HCT116 (cell line): ENCODE results near the gene SIGLEC7. TPM values are rescaled to one million over a fixed set of nuclear protein-coding genes. Genes with fewer than 3 reads are reported as not detected.

ENCODE experiments used
- ATAC-seq: fragments of 200-7000 bp; cut with Tn5 transposase; 2 replicates; pipeline ENCODE4 v1.9.1; 2020; ENCODE audit warnings: mild to moderate bottlenecking, moderate library complexity
- BruUV-seq: library from RNA; stranded (reverse); fragments of 400-500 nt; replicated peaks from 2 replicates; lab custom pipeline; 2021; lab: Mats Ljungman, UMichigan
- CTCF ChIA-PET: fragments of 300-600 bp; sonication (Branson Sonifier 250); formaldehyde crosslinking; loops from one replicate; lab custom pipeline; 2021; ENCODE audit warnings: antibody characterized with exemption; lab: Charles Lee
- POLR2A ChIA-PET: fragments of 300-600, 350-600 bp; sonication (Branson Sonifier 250); formaldehyde crosslinking; loops from one replicate; lab custom pipeline; 2021; ENCODE audit warnings: antibody characterized with exemption; lab: Charles Lee
- RAD21 ChIA-PET, 2 experiments: fragments of 300-600 bp; sonication (Branson Sonifier 250); formaldehyde crosslinking; loops; one replicate each; lab custom pipeline; 2023; ENCODE audit warnings: low total read pairs in 2 of 2; ENCODE audit not compliant: uncharacterized antibody in 2 of 2, unreplicated experiment in 2 of 2, low non-redundant PET in 1 of 2; lab: Charles Lee
- DNase-seq: peaks from one replicate; pipeline ENCODE4 v3.0.0-alpha.2; 2010; ENCODE audit warnings: low read depth, low spot score
- H2AFZ ChIP-seq: fragments of 200-600 bp; shearing (Covaris generic), sonication (generic); 2 replicates; pipeline ENCODE4 v1.6.1; 2017; ENCODE audit warnings: low read depth, mixed run types, mixed read lengths, antibody characterized with exemption, low read length; ENCODE audit not compliant: poor library complexity, severe bottlenecking
- H3K27ac ChIP-seq: 2 replicates; pipeline ENCODE4 v1.5.1; 2012; ENCODE audit warnings: low read depth, low read length
- H3K27me3 ChIP-seq: fragments of 200-600 bp; sonication (generic); 2 replicates; pipeline ENCODE4 v1.6.1; 2016; ENCODE audit warnings: mixed run types, low read length, mixed read lengths; ENCODE audit not compliant: insufficient read depth
- H3K36me3 ChIP-seq, 2 experiments: fragments of 200-500 bp in 1 of 2; fragments of 200-600 bp in 1 of 2; sonication (Bioruptor generic) in 1 of 2; sonication (generic) in 1 of 2; 2 replicates each; pipeline versions ENCODE4 v1.5.1 to v1.6.1; 2014 to 2016; ENCODE audit warnings: low read length in 2 of 2, inconsistent platforms in 1 of 2, mixed read lengths in 1 of 2, mixed run types in 1 of 2; ENCODE audit not compliant: insufficient read depth in 2 of 2, control insufficient read depth in 1 of 2
- H3K4me1 ChIP-seq, 2 experiments: fragments of 200-600 bp in 1 of 2; sonication (generic) in 1 of 2; 2 replicates each; pipeline versions ENCODE4 v1.5.1 to v1.6.1; 2012 to 2017; ENCODE audit warnings: low read length in 2 of 2, inconsistent platforms in 1 of 2, mild to moderate bottlenecking in 1 of 2, mixed read lengths in 1 of 2, mixed run types in 1 of 2, moderate library complexity in 1 of 2; ENCODE audit not compliant: insufficient read depth in 2 of 2, control insufficient read depth in 1 of 2
- H3K4me2 ChIP-seq: fragments of 200-600 bp; sonication (generic); 2 replicates; pipeline ENCODE4 v1.6.1; 2017; ENCODE audit warnings: mixed run types, low read length, mixed read lengths
- H3K4me3 ChIP-seq, 2 experiments: fragments of 200-600 bp in 1 of 2; sonication (generic) in 1 of 2; replicated peaks in 1 of 2; 2 replicates each; pipeline ENCODE4 v1.5.1; 2011 to 2016; ENCODE audit warnings: low read length in 2 of 2, control low read depth in 1 of 2, low read depth in 1 of 2, mild to moderate bottlenecking in 1 of 2, mixed read lengths in 1 of 2, mixed run types in 1 of 2
- H3K79me2 ChIP-seq: fragments of 200-600 bp; sonication (generic); 2 replicates; pipeline ENCODE4 v1.6.1; 2017; ENCODE audit warnings: mild to moderate bottlenecking, mixed run types, low read length, moderate library complexity, mixed read lengths; ENCODE audit not compliant: insufficient read depth
- H3K9ac ChIP-seq: fragments of 200-600 bp; sonication (generic); 2 replicates; pipeline ENCODE4 v1.6.1; 2016; ENCODE audit warnings: low read length, mixed read lengths
- H3K9me2 ChIP-seq: fragments of 200-600 bp; sonication (generic), shearing (Covaris generic); 2 replicates; pipeline ENCODE4 v1.6.1; 2017; ENCODE audit warnings: mixed run types, mild to moderate bottlenecking, moderate library complexity; ENCODE audit not compliant: insufficient read depth
- H3K9me3 ChIP-seq, 2 experiments: fragments of 200-500 bp in 1 of 2; fragments of 200-600 bp in 1 of 2; sonication (Bioruptor generic) in 1 of 2; sonication (generic) in 1 of 2; 2 replicates each; pipeline ENCODE4 v1.6.1; 2014 to 2017; ENCODE audit warnings: low read length in 2 of 2, mixed read lengths in 2 of 2, inconsistent platforms in 1 of 2, low read depth in 1 of 2, mild to moderate bottlenecking in 1 of 2, mixed run types in 1 of 2, moderate library complexity in 1 of 2; ENCODE audit not compliant: control insufficient read depth in 1 of 2, insufficient read depth in 1 of 2
- H4K20me1 ChIP-seq: fragments of 200-600 bp; sonication (generic), shearing (Covaris generic); 2 replicates; pipeline ENCODE4 v1.6.1; 2017; ENCODE audit warnings: mixed run types, mild to moderate bottlenecking, moderate library complexity; ENCODE audit not compliant: insufficient read depth
- CBX3 ChIP-seq: IDR thresholded peaks from 2 replicates; pipeline ENCODE4 v1.6.1; 2012; ENCODE audit warnings: low read depth
- CEBPB ChIP-seq: IDR thresholded peaks from 2 replicates; pipeline ENCODE4 v1.6.1; 2012; ENCODE audit warnings: low read depth
- EGR1 ChIP-seq: IDR thresholded peaks from 2 replicates; pipeline ENCODE4 v1.6.1; 2012; ENCODE audit warnings: low read depth
- ELF1 ChIP-seq: IDR thresholded peaks from 2 replicates; pipeline ENCODE4 v1.6.1; 2012; ENCODE audit warnings: low read depth, borderline replicate concordance
- EZH2 ChIP-seq: fragments of 200-600 bp; sonication (generic); IDR thresholded peaks from 2 replicates; pipeline ENCODE4 v1.6.1; 2017; ENCODE audit warnings: antibody characterized with exemption, mixed run types
- EZH2phosphoT487 ChIP-seq: fragments of 200-600 bp; IDR thresholded peaks from 2 replicates; pipeline ENCODE4 v1.6.1; 2018; ENCODE audit warnings: antibody characterized with exemption, borderline replicate concordance
- FOSL1 ChIP-seq: IDR thresholded peaks from 2 replicates; pipeline ENCODE4 v1.6.1; 2012; ENCODE audit warnings: low read depth
- JUND ChIP-seq: IDR thresholded peaks from 2 replicates; pipeline ENCODE4 v1.6.1; 2012
- POLR2A ChIP-seq: IDR thresholded peaks from 2 replicates; pipeline ENCODE4 v1.7.0; 2011; ENCODE audit warnings: borderline replicate concordance; ENCODE audit not compliant: insufficient read depth, insufficient read length; ENCODE audit errors: extremely low read depth
- POLR2AphosphoS5 ChIP-seq: IDR thresholded peaks from 2 replicates; pipeline ENCODE4 v1.6.1; 2011; ENCODE audit warnings: mild to moderate bottlenecking, low read depth, low read length, moderate library complexity
- SRF ChIP-seq: IDR thresholded peaks from 2 replicates; pipeline ENCODE4 v1.6.1; 2012; ENCODE audit warnings: low read depth
- TCF7L2 ChIP-seq: IDR thresholded peaks from 2 replicates; pipeline ENCODE4 v1.7.0; 2011; ENCODE audit warnings: borderline replicate concordance, inconsistent platforms; ENCODE audit not compliant: insufficient read depth, insufficient read length; ENCODE audit errors: extremely low read depth
- intact Hi-C: fragments of 100-400 bp; cut with micrococcal nuclease; formaldehyde crosslinking; loops from 2 replicates; pipeline ENCODE4 v1.10.0; 2022
- total RNA-seq: library from RNA; stranded (reverse); gene quantifications from one replicate; pipeline ENCODE4 v1.2.1, GENCODE V29; 2021; ENCODE audit not compliant: unreplicated experiment
- TF ChIP-seq, protein P1 (sequence below), 3 experiments: fragments of 200-600 bp in 1 of 3; sonication (generic) in 1 of 3; IDR thresholded peaks in 2 of 3; conservative IDR thresholded peaks in 1 of 3; 2 replicates each; pipeline ENCODE4 v1.5.1; 2012 to 2017; ENCODE audit warnings: low read depth in 2 of 3, low read length in 2 of 3, antibody characterized with exemption in 1 of 3, borderline replicate concordance in 1 of 3, control low read depth in 1 of 3, mild to moderate bottlenecking in 1 of 3, mixed read lengths in 1 of 3, mixed run types in 1 of 3, moderate library complexity in 1 of 3; ENCODE audit not compliant: insufficient read depth in 1 of 3
- TF ChIP-seq, protein P2 (sequence below): IDR thresholded peaks from 2 replicates; pipeline ENCODE4 v1.6.1; 2012
- TF ChIP-seq, protein P3 (sequence below): IDR thresholded peaks from 2 replicates; pipeline ENCODE4 v1.6.1; 2012
- TF ChIP-seq, protein P4 (sequence below): IDR thresholded peaks from 2 replicates; pipeline ENCODE4 v1.6.1; 2011; ENCODE audit warnings: mild to moderate bottlenecking, low read length, moderate library complexity; ENCODE audit not compliant: insufficient replicate concordance; ENCODE audit errors: extremely low read depth

The SIGLEC7 gene
- total RNA-seq, 1 experiment from 2014 or later: not detected

DNA sequence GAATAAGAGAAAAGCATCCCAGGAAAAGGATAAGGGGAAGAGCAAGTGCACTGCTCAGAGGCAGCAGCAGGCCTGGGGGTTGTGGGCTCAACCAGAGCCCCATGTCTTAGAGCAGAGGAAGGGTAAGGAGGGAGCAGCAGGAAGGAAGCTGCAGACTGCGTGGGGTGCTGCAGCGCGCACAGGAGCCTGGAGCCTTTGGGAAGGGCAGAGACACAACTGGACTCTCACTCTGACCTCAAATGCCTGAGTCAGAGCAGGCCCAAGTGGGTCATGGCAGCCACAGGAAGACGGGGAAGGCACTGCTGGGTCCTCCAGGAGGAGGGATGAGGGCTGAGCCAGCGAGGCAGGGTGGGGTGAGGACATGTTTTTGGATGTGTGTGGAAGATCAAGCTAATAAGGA lies 31.6 kb downstream of the SIGLEC7 start (continued):
- TF ChIP-seq, protein P1, sequence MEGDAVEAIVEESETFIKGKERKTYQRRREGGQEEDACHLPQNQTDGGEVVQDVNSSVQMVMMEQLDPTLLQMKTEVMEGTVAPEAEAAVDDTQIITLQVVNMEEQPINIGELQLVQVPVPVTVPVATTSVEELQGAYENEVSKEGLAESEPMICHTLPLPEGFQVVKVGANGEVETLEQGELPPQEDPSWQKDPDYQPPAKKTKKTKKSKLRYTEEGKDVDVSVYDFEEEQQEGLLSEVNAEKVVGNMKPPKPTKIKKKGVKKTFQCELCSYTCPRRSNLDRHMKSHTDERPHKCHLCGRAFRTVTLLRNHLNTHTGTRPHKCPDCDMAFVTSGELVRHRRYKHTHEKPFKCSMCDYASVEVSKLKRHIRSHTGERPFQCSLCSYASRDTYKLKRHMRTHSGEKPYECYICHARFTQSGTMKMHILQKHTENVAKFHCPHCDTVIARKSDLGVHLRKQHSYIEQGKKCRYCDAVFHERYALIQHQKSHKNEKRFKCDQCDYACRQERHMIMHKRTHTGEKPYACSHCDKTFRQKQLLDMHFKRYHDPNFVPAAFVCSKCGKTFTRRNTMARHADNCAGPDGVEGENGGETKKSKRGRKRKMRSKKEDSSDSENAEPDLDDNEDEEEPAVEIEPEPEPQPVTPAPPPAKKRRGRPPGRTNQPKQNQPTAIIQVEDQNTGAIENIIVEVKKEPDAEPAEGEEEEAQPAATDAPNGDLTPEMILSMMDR (IDR thresholded peaks at IDR 0.05 in 2 of 3, conservative IDR thresholded peaks at IDR 0.05 in 1 of 3; ENCODE audit: borderline replicate concordance in 1 of 3, insufficient read depth in 1 of 3, low read depth in 2 of 3, low read length in 2 of 3): no peak
- TF ChIP-seq, all 23 proteins: peak for 0

DNA sequence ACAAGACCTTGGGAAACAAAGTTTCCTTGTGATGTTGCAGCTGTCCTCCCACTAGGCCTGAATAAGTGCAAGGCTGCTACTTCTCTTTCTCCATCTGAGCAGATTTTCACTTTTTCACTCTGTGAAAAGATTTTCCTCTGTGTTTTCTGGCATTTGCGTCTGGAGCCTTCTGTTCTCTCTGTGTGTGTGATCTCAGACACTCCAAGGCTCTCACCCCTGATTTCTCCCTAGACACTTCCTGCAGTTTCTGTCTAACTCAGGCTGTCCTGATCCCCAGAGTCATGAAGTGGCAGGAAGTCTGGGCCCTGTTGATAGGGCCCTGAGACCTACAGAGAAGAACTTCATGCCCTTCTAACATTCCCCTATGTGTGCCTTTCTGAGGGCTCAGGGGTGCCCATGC lies 37.2 kb downstream of the SIGLEC7 start:
- H3K4me2 ChIP-seq: no peak overlapping the region
- H3K4me3 ChIP-seq: no peak overlapping the region
- ChIA-PET POLR2A (no interaction called here), CTCF (no interaction called here), RAD21 (no interaction called here)
- BruUV-seq: no TSS peak
- H3K79me2 ChIP-seq: no peaks in the 10 kb centered on the region
- no peaks in the 10 kb centered on the region for H3K9me2 ChIP-seq
- no peaks in the 10 kb centered on the region for H4K20me1 ChIP-seq
- intact Hi-C loops: no loop called here
- ATAC-seq: no peak
- no peak overlapping the region for H2AFZ ChIP-seq
- H3K27me3 ChIP-seq: peaks cover 32% of the 10 kb centered on the region
- no peak for DNase-seq
- H3K36me3 ChIP-seq: no peaks in the 10 kb centered on the region
- TF ChIP-seq FOSL1: no peak
- no peaks in the 10 kb centered on the region for H3K4me1 ChIP-seq
- H3K9ac ChIP-seq: no peak overlapping the region
- H3K9me3 ChIP-seq: no peaks in the 10 kb centered on the region
- H3K27ac ChIP-seq: no peak overlapping the region

DNA sequence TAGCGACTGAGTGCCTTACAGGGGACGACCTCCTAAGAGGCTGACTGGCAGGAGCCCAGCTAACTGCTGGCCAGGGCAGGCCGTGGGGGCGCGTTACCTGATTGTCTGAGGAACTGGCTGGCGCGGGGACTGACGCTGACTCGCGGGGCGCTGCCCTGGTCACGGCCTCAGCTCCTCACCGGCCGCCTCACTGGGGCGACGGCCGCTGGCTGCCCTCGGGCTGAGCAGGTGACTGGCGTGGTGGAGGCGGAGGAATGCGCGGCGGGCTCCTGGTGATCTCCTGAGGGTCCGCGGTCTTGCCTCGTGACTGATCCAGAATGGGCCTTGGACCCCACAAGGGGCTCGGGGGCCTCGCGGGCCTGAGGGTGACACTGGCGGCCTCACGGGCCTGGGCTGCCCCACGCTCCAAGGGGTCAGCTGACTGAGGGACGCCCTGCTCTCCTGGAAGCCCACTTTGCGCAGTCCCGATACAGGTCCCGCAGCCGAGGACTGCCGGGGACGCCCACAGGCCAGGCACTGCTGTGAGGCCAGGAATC lies 39.3 kb downstream of the SIGLEC7 start:
- no peaks in the 10 kb centered on the region for H3K4me1 ChIP-seq
- no peak for DNase-seq
- H3K79me2 ChIP-seq: no peaks in the 10 kb centered on the region
- H3K9ac ChIP-seq: no peak overlapping the region
- no peaks in the 10 kb centered on the region for H3K9me3 ChIP-seq
- H3K4me3 ChIP-seq: no peak overlapping the region
- H3K27me3 ChIP-seq: peaks cover 16% of the 10 kb centered on the region; the same call in 1 of the 2 replicates
- no peaks in the 10 kb centered on the region for H3K36me3 ChIP-seq
- RAD21 ChIA-PET: no interaction called here
- POLR2A ChIA-PET: no interaction called here
- no peaks in the 10 kb centered on the region for H3K9me2 ChIP-seq
- no peaks in the 10 kb centered on the region for H4K20me1 ChIP-seq
- intact Hi-C loops: no loop called here
- no peak overlapping the region for H3K27ac ChIP-seq
- CTCF ChIA-PET: no interaction called here
- ATAC-seq: no peak
- H3K4me2 ChIP-seq: no peak overlapping the region
- H2AFZ ChIP-seq: no peak overlapping the region
- no TSS peak for BruUV-seq
- TF ChIP-seq JUND (no peak), TCF7L2 (no peak), POLR2AphosphoS5 (no peak), EZH2phosphoT487 (no peak), FOSL1 (no peak), EZH2 (no peak), POLR2A (no peak), EGR1 (no peak), CEBPB (no peak), ELF1 (no peak), SRF (no peak), CBX3 (no peak)
- TF ChIP-seq, protein P2, sequence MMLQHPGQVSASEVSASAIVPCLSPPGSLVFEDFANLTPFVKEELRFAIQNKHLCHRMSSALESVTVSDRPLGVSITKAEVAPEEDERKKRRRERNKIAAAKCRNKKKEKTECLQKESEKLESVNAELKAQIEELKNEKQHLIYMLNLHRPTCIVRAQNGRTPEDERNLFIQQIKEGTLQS: no peak
- TF ChIP-seq, protein P3, sequence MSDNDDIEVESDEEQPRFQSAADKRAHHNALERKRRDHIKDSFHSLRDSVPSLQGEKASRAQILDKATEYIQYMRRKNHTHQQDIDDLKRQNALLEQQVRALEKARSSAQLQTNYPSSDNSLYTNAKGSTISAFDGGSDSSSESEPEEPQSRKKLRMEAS: no peak
- TF ChIP-seq, protein P4, sequence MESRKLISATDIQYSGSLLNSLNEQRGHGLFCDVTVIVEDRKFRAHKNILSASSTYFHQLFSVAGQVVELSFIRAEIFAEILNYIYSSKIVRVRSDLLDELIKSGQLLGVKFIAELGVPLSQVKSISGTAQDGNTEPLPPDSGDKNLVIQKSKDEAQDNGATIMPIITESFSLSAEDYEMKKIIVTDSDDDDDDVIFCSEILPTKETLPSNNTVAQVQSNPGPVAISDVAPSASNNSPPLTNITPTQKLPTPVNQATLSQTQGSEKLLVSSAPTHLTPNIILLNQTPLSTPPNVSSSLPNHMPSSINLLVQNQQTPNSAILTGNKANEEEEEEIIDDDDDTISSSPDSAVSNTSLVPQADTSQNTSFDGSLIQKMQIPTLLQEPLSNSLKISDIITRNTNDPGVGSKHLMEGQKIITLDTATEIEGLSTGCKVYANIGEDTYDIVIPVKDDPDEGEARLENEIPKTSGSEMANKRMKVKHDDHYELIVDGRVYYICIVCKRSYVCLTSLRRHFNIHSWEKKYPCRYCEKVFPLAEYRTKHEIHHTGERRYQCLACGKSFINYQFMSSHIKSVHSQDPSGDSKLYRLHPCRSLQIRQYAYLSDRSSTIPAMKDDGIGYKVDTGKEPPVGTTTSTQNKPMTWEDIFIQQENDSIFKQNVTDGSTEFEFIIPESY: no peak
